GM19239 (cell line): ENCODE data around the gene FOXJ2.

Experiments used
- DNase-seq: peaks from one replicate; pipeline ENCODE4 v3.0.0; 2011; ENCODE audit warnings: low spot score; ENCODE audit not compliant: insufficient read length
- FAIRE-seq: peaks from 2 replicates; lab custom pipeline; 2011; peaks lifted over from hg19 to GRCh38; lab: Jason Lieb, UNC

FOXJ2 gene

DNA sequence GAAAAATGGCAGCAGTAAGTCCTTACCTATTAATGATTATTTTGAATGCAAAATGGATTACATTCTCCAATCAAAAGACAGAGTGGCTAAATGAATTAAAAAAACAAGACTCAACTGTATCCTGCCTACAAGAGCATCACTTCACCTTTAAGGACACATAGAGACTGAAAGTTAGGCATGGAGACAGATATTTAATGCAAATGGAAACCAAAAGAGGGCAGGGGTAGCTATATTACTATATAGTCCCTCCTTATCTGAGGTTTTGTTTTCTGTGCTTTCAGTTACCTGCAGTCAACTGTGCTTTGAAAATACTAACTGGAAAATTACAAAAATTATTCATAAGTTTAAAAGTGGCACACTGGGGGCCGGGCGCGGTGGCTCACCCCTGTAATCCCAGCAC lies 66.7 kb downstream of the FOXJ2 start:
- no peak for DNase-seq
- no peak for FAIRE-seq
